HG02571 (cell line): Measurements from ENCODE around the gene AATF.

ENCODE experiments used
- ATAC-seq: cut with Tn5 transposase; IDR thresholded peaks from one replicate; pipeline ENCODE4 v1.9.1; 2021; ENCODE audit warnings: mild to moderate bottlenecking, moderate library complexity; ENCODE audit not compliant: unreplicated experiment

AATF gene

GRCh38 chr17:36930583-36930900 lies 18.2 kb upstream of the AATF start:
- ATAC-seq, result no peak

- ATAC-seq, result no peak
Observed at GRCh38 chr17:36931096-36931696, 17.6 kb upstream of the AATF start.

DNA sequence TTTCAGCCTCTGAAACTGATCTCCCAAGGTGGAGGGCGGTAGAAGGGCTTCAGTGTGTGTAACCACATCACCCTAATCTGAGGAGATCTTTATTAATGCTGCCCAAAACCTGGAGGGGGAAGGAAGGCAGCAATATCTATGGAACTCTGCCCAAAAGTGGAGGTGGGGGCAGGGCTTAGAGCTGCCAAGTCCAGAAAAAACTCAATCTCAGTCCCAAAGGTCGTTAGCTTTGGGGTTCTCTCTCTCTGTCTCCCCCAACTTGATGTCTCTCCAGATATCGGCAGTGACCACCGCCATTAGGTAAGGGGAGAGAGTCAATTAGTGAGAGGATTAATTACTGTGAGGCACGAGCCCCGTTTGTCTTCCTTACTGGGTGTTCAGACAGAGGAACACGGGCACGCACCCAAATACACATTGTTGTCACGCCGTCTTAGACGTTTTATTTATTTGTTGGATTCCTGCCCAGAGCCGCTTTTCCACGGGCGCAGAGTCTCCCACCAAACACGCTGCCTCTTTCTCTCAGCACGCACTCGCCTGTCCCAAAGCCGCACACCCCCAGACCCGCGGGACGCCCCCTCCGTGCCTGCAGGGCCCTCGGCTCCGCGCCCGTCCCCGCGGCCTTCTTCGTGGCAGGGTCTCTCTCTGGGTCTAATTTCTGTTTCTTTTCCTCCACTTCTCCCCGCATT lies 16.9 kb upstream of the AATF start:
- no peak for ATAC-seq

- no peak for ATAC-seq
Observed at GRCh38 chr17:36932383-36932693, 16.4 kb upstream of the AATF start.

- no peak for ATAC-seq
Observed at GRCh38 chr17:36932694-36933511, 15.9 kb upstream of the AATF start.

- ATAC-seq, result no peak
Observed at GRCh38 chr17:36933512-36934143, 15.1 kb upstream of the AATF start.

DNA sequence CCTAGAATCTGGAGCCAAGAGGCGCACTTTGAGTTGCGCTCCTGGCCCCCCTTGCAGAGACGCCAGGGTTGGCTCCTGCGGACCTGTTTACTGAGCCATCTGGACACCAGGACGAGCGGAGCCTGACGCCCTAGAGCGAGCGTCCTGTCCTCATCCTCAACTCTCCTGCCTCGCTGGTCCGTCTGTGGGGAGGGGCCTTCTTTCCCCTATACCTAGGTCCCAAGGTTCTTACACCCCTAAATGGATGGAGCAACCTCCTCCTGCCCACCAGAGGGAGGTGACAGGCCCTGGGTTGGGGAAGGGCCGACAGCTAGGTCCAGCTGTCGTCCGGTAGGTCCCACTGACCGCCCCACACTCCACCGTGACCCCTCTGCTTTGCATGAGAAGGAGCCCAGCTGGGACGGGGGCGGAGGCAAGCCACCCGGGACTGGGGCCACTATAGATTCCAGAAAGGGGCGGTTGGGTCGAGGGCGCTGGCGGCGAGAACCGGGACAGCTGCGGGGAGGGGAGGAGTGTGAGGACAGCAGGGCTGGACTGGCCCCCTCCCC lies 14.5 kb upstream of the AATF start:
- ATAC-seq, result no peak

- no peak for ATAC-seq
Observed at GRCh38 chr17:36934692-36935630, 13.8 kb upstream of the AATF start.

DNA sequence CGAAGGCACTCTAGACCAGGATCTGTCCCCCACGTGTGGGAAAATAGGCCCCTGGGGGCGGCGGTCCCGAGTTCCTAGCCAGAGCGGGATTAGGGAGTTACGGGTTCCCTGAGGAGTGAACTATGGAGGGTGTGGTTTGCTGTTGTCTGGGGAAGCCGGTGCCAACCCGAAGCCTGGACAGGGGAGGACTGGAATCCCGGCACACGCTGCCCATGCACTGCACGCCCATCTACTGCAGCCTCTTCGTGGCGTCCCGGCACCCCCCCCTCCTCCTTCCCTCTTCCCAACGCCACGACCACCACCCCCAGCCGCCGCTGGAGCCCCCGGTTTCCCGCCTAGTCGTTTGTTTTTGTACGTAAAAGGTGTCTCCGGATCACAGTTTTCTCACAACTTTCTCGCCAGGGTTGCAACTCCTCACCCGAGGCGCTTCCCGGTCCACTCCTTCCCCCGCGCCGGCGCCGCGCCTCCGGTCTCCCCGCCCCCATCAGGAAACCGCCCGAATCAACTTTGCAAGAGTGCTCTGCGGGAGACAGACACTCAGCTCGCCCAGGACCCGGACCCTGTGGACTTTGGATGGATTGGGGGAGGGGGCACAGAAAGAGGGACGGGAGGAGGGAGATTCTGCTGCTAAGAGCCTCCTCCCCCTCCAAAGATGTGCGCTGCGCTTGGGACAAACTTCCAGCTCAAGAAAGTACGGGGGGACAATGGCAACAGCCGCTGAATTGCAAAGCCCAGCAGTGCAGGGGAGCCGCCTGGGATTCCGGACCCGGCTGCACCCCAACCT lies 12.9 kb upstream of the AATF start:
- no peak for ATAC-seq

DNA sequence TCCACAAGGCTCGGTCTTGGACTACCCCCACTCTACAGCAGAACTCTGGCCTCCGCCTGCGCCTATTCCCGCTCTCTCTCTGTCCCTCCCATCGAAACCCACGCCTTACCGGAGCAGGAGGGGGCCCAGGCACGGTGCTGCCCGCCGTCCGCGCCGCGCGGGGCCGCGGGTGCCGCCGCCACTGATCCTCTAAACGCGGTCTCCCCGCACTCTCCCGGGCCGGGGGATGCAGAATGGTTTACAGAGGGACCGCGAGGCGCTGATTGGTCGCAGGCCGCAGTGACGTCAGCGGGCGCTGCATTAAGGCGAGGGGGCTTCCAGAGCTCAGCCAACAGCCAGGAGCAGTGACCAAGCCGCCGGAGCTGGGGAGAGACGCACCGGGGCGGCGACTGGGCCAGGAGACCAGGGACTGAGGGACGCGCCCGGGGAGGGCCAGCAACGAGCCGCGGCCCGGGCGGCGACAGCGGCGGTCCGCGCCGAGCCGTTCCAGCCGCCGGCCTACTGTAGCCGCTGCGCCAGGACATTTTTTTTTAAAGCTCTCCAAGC lies 12.2 kb upstream of the AATF start:
- no peak for ATAC-seq

DNA sequence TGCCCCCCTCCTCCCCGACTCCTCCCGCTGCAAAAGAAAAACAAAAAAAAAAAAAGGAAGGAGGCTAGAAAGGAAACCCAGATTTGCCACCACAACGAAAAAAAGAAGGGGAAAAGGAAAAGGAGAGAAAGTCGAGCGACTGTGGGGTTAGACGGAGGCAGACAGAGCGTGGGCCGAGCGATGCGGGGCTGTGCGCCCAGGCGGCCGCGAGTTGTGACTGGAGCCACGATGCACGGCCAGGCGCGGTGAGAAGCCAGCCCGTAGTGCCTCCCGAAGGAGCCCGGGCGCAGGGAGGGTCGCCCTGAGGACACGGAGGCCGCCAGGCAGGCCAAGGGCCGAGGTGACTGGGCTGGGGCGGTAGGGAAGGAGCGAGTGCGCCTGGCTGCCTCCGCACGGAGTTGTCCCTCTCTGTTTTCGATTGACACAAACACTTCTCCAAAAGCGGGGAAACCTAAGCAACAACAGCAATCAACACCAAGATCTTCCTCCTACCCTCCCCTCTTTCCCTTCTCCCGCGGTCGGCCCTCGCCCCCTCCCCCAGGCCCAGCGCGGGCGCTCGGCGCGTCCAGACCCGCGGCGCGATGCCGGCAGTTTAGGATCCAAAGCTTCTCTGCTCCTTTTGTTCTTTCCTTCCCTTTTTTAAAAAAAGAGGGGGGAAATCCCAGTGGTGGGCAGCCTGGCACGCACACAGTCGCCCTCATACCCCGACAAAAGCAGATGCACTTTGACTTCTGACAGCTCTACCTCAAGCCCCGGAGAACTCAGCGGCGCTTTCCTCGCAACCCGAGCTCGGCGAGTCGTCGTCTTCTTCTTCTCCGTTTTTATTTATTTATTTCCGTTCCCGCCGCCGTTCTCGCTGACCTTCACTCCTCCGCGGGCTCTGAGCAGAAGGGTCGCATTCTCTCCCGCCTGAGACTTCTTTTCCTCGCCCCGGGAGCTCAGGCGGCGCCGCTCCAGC lies 11.5 kb upstream of the AATF start, which contains the start of gene LHX1:
TSS of gene LHX1 (plus strand) at position 475 of the 958 bp plus-strand sequence. CDS start 723 bp downstream, outside the sequence.
- no peak for ATAC-seq

GRCh38 chr17:36937959-36938565 lies 10.7 kb upstream of the AATF start:
- no peak for ATAC-seq

GRCh38 chr17:36938566-36939051 lies 10.1 kb upstream of the AATF start:
- ATAC-seq, result no peak

DNA sequence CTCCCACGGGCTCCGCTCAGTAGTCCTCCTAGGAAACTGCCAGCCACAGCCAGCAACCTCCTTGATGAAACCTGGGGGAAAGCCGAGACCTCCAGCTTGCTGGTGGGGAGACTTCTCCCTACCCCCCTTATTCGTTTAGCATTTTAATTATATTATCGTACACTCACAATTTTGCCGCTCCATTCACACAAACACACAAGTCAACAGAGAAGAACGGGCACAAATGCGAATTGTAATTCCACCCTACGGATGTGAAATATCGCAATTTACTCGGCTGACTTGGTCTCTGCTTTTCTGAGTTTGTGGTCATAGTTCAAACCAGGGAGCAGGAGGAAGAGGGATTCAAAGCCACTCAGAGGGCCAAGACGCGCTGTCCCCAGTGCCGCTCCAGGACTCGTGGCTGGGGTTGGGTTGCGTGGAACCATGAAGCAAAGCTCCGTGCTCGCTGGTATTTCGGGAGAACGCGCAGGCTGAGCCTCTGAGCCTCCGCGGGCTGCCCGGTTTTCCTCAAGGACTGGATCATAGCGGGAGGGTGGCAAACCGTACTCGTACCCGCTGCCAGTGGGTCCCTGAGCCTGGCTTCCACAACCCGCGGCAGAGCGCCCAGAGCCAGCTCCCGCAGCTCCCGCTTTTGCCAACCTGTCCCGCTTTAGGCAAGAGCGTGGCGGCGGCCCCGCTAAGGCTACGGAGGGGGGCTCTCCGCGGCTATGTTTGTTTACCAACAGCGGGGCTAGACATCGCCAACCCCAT lies 9.5 kb upstream of the AATF start:
- no peak for ATAC-seq

- no peak for ATAC-seq
Observed at GRCh38 chr17:36939802-36940312, 8.9 kb upstream of the AATF start.
